ENCODE results near the gene CFAP251. TPM values are rescaled to one million over a fixed set of nuclear protein-coding genes. Genes with fewer than 3 reads are reported as not detected.
A peak's percentile ranks its signal among the peaks of the same experiment; 100 is the strongest.

The CFAP251 gene
- polyA plus RNA-seq, 2 of the 4 experiments (the other 2 are of a cell fraction): 0.94 to 1.4 TPM

- TF ChIP-seq, protein P1, sequence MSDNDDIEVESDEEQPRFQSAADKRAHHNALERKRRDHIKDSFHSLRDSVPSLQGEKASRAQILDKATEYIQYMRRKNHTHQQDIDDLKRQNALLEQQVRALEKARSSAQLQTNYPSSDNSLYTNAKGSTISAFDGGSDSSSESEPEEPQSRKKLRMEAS (IDR thresholded peaks at IDR 0.05): no peak
- no peak for TF ChIP-seq CEBPB (IDR thresholded peaks at IDR 0.05)
- no peak for TF ChIP-seq PHF8 (IDR thresholded peaks at IDR 0.05; ENCODE audit: borderline replicate concordance, low read depth)
- TF ChIP-seq BHLHE40 (IDR thresholded peaks at IDR 0.05; ENCODE audit: low read depth, low read length): no peak
Observed at GRCh38 chr12:121930862-121931261, 12.5 kb downstream of the CFAP251 start (continued).

DNA sequence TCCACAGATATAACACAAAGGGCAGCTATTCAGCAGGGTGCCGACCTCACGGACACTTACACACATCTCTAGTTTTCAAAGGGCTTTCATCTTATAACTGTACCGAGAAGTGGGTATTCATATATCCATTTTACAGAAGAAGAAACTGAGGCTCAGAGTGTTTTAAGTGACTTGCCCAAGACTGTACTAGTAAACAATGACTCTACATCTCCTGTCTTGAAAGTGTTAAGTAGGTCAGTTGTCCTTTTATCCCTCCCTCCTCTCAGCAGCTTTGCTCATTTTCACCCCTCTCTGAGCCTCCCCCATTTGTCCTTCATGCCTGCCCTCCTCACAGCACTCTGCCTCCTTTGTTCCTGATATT is 13.8 kb downstream of the CFAP251 start:
- CTCF ChIA-PET: interaction anchor here (1.3 kb wide), 1 partner anchor 137 kb away, joined by 4 read pairs; no protein-coding TSS in a partner anchor

GRCh38 chr12:121932914-121933521 is 14.6 kb downstream of the CFAP251 start:
- no peak overlapping the region for H3K27ac ChIP-seq
- no peak overlapping the region for H3K4me2 ChIP-seq
- no peaks in the 10 kb centered on the region for H3K4me1 ChIP-seq
- FAIRE-seq (no peak), DNase-seq (ENCODE audit: low read depth in 1 of 2, low spot score in 1 of 2) (no peak), ATAC-seq (peak in 1 of 2 experiments; percentile 35; a peak in 2 of 6 replicates)
- H3K9me3 ChIP-seq: no peaks in the 10 kb centered on the region; the same call in 2 of the 3 replicates
- TF ChIP-seq, protein P2, sequence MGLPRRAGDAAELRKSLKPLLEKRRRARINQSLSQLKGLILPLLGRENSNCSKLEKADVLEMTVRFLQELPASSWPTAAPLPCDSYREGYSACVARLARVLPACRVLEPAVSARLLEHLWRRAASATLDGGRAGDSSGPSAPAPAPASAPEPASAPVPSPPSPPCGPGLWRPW (IDR thresholded peaks at IDR 0.05): no peak
- no peak overlapping the region for H3K4me3 ChIP-seq
- WGBS (ENCODE audit: missing lambda C conversion rate): 84% methylated on average over 4 of the region's 4 CpGs
- CTCF ChIA-PET: interaction anchor here (0.7 to 1.3 kb wide), 2 partner anchors 8 to 138 kb away, joined by 3 to 4 read pairs; no protein-coding TSS in a partner anchor
- POLR2A ChIA-PET: no interaction called here

More for the DNA sequence above, 13.8 kb downstream of the CFAP251 start:
- Histone ChIP-seq H3K27ac (no peak overlapping the region), H3K4me2 (no peak overlapping the region), H3K4me3 (no peak overlapping the region), H3K9me3 (no peaks in the 10 kb centered on the region; the same call in 2 of the 3 replicates), H3K4me1 (peaks cover 7% of the 10 kb centered on the region)
- WGBS (ENCODE audit: missing lambda C conversion rate): 90% methylated on average over 3 of the region's 3 CpGs
- TF ChIP-seq RCOR1 (IDR thresholded peaks at IDR 0.05; ENCODE audit: low read depth, low read length) (no peak), ZFP36 (IDR thresholded peaks at IDR 0.05; ENCODE audit: borderline replicate concordance, partially characterized antibody) (no peak), PHF8 (IDR thresholded peaks at IDR 0.05; ENCODE audit: borderline replicate concordance, low read depth) (no peak), TP53 (CRISPR knock-in tag; IDR thresholded peaks at IDR 0.05) (no peak), ZSCAN20 (CRISPR knock-in tag; IDR thresholded peaks at IDR 0.05) (no peak), NR3C1 (IDR thresholded peaks at IDR 0.05) (no peak), HEYL (CRISPR knock-in tag; IDR thresholded peaks at IDR 0.05) (no peak), HOXB5 (CRISPR knock-in tag; IDR thresholded peaks at IDR 0.05) (no peak), ZNF302 (CRISPR knock-in tag; IDR thresholded peaks at IDR 0.05) (no peak), BHLHE40 (IDR thresholded peaks at IDR 0.05; ENCODE audit: low read depth, low read length) (no peak), USF2 (IDR thresholded peaks at IDR 0.05) (no peak), RAD21 (conservative IDR thresholded peaks at IDR 0.05 in 1 of 2, IDR thresholded peaks at IDR 0.05 in 1 of 2) (no peak), MAZ (IDR thresholded peaks at IDR 0.05; ENCODE audit: borderline replicate concordance, low read depth, low read length) (no peak), FOSB (CRISPR knock-in tag; IDR thresholded peaks at IDR 0.05) (no peak)
- no peak for ATAC-seq
- POLR2A ChIA-PET: no interaction called here
- no peak for DNase-seq (ENCODE audit: low read depth in 1 of 2, low spot score in 1 of 2)
- no peak for FAIRE-seq

DNA sequence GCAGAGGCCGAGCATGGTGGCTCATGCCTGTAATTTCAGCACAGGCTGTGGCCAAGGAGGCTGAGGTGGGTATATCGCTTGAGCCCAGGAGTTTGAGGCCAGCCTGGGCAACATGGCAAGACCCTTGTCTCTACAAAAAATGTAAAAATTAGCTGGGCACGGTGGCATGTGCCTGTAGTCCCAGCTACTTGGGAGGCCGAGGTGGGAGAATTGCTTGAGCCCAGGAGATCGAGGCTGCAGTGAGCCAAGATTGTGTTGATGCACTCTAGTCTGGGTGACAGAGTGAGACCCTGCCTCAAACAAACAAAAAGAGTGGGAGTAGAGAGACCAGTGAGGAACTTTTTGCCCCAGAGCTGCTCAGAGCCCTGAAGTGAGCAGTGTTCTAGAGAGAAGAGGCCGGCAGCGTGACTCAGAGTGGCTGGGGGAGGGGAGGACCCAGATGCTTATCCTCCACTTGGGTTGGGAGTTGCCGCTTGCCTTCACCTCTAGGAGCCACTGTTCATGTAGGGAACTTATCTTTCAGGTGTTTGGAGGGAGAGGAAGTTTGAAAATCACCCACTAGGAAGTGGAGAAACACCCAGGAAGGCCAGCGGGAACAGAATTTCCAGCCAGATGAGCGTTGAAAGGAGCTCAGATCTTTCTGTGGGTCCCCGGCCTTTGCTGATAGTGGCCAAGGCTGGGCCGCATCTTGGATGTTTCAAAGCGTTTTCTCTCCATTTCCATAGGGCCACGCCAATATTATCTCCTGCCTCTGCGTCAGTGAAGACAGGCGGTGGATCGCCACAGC is 15.3 kb downstream of the CFAP251 start:
- ATAC-seq (peak; percentile 54 to 62; a peak in 3 of 6 replicates), DNase-seq (ENCODE audit: low read depth in 1 of 2, low spot score in 1 of 2) (no peak), FAIRE-seq (no peak)
- ChIA-PET POLR2A (no interaction called here), CTCF (interaction anchor here (0.7 to 1.3 kb wide), 2 partner anchors 9 to 139 kb away, joined by 3 to 4 read pairs; no protein-coding TSS in a partner anchor)
- Histone ChIP-seq H3K27ac (no peak overlapping the region), H3K4me1 (no peaks in the 10 kb centered on the region), H3K4me3 (no peak overlapping the region), H3K9me3 (no peaks in the 10 kb centered on the region; the same call in 2 of the 3 replicates), H3K4me2 (no peak overlapping the region)
- 89% methylated on average over 17 of the region's 17 CpGs for WGBS (ENCODE audit: missing lambda C conversion rate)
- TF ChIP-seq NR3C1 (IDR thresholded peaks at IDR 0.05) (no peak), CHD2 (IDR thresholded peaks at IDR 0.05; ENCODE audit: low read length, partially characterized antibody) (no peak), MAFK (IDR thresholded peaks at IDR 0.05; ENCODE audit: partially characterized antibody) (no peak), ZFP36 (IDR thresholded peaks at IDR 0.05; ENCODE audit: borderline replicate concordance, partially characterized antibody) (no peak), EHF (CRISPR knock-in tag; IDR thresholded peaks at IDR 0.05) (no peak), EP300 (IDR thresholded peaks at IDR 0.05) (no peak)

Data from A549 (cell line).